ENCODE results near the gene NPLOC4. TPM values are rescaled to one million over a fixed set of nuclear protein-coding genes. Genes with fewer than 3 reads are reported as not detected.
A peak's percentile ranks its signal among the peaks of the same experiment; 100 is the strongest.

The NPLOC4 gene
- total and polyA plus RNA-seq, 2 of the 8 experiments (the other 6 are each of a cell fraction or from before 2014, with no cell fraction given) = 70.7 to 92.7 TPM

DNA sequence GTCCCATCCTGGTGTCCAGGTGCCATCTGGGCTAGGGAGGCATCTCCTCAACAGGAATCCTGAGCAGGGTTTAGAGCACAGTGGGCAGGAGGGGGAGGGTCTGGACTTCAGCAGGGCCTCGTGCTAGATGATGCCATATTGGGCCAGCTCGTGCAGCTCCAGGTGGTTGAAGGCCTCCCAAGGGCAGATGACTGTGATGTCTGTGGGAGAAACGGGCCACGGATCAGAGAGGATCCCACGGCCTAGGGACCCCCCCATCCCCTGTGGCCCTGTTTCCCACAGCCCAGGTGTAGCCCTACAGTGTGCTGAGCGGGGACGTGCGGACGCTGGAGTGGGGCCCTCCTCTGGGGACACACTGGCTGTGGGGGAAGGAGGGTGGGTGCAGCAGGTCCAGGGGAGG is 14.0 kb upstream of the NPLOC4 start:
- no peak overlapping the region for H2BK12ac ChIP-seq (ENCODE audit: low read depth, low read length)
- no peak overlapping the region for H2AFZ ChIP-seq (ENCODE audit: low read length)
- no peak overlapping the region for H3K4ac ChIP-seq (replicated peaks; ENCODE audit: insufficient read length, low read depth, low read length)
- H3K23me2 ChIP-seq (ENCODE audit: low read depth, low read length) = peaks cover 10% of the 10 kb centered on the region
- H2AK5ac ChIP-seq (ENCODE audit: low read depth, low read length) = no peak overlapping the region
- H2BK120ac ChIP-seq (replicated peaks; ENCODE audit: low read depth, low read length) = no peak overlapping the region
- H2BK20ac ChIP-seq (ENCODE audit: low read length) = no peak overlapping the region
- H4K8ac ChIP-seq (ENCODE audit: extremely low read depth, insufficient read depth, low read length) = peak overlapping the region; percentile 77
- peaks cover 3% of the 10 kb centered on the region; the same call in 1 of the 2 replicates for H3K79me1 ChIP-seq (ENCODE audit: low read depth, low read length)
- TF ChIP-seq EP300 (IDR thresholded peaks at IDR 0.05; ENCODE audit: borderline replicate concordance in 1 of 2, low read depth in 2 of 2, low read length in 2 of 2) = no peak
- TF ChIP-seq RBBP5 (IDR thresholded peaks at IDR 0.05; ENCODE audit: borderline replicate concordance, low read depth, low read length) = no peak
- no peak for TF ChIP-seq RAD21 (IDR thresholded peaks at IDR 0.05 in 1 of 2, conservative IDR thresholded peaks at IDR 0.05 in 1 of 2; ENCODE audit: low read depth in 2 of 2, low read length in 2 of 2)
- TF ChIP-seq KDM4A (IDR thresholded peaks at IDR 0.05; ENCODE audit: low read depth, low read length, severe bottlenecking) = no peak
- no peak for TF ChIP-seq MAFK (IDR thresholded peaks at IDR 0.05; ENCODE audit: low read depth, low read length)
- TF ChIP-seq, protein P1, sequence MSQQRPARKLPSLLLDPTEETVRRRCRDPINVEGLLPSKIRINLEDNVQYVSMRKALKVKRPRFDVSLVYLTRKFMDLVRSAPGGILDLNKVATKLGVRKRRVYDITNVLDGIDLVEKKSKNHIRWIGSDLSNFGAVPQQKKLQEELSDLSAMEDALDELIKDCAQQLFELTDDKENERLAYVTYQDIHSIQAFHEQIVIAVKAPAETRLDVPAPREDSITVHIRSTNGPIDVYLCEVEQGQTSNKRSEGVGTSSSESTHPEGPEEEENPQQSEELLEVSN (IDR thresholded peaks at IDR 0.05) = no peak
- no peak for TF ChIP-seq HDAC2 (IDR thresholded peaks at IDR 0.05; ENCODE audit: borderline replicate concordance in 1 of 2, low read depth in 2 of 2, low read length in 2 of 2)
- no peak for TF ChIP-seq BACH1 (IDR thresholded peaks at IDR 0.05; ENCODE audit: low read length)
- no peak for TF ChIP-seq CHD1 (IDR thresholded peaks at IDR 0.05; ENCODE audit: low read depth, low read length)
- no peak for TF ChIP-seq CHD2 (IDR thresholded peaks at IDR 0.05; ENCODE audit: low read length)
- no peak for TF ChIP-seq SAP30 (IDR thresholded peaks at IDR 0.05; ENCODE audit: insufficient read depth, insufficient replicate concordance, low read length)
- no peak for TF ChIP-seq TCF12 (IDR thresholded peaks at IDR 0.05; ENCODE audit: low read depth, low read length)
- H3K79me2 ChIP-seq (ENCODE audit: control insufficient read depth in 1 of 2, insufficient read depth in 2 of 2, low read length in 2 of 2) = no peaks in the 10 kb centered on the region
- H3K18ac ChIP-seq (ENCODE audit: extremely low read depth, low read length) = no peak overlapping the region
- FAIRE-seq (no peak), DNase-seq (ENCODE audit: low read depth in 1 of 2, low spot score in 2 of 2) (no peak)
- no peak overlapping the region for H2BK15ac ChIP-seq (ENCODE audit: low read length)
- no peak overlapping the region for H3K9ac ChIP-seq (replicated peaks in 1 of 4; ENCODE audit: extremely low read depth in 1 of 4, low read depth in 3 of 4, low read length in 3 of 4)
- H3K36me3 ChIP-seq (ENCODE audit: control insufficient read depth in 2 of 4, insufficient read depth in 4 of 4, low read length in 3 of 4) = no peaks in the 10 kb centered on the region
- no peak overlapping the region for H2BK5ac ChIP-seq (ENCODE audit: low read depth, low read length)
- H3K4me2 ChIP-seq (ENCODE audit: insufficient read depth in 1 of 2, low read depth in 2 of 2, low read length in 2 of 2) = no peak overlapping the region
- ChIA-PET POLR2A (ENCODE audit: partially characterized antibody) (interaction anchor here (0.6 to 2.6 kb wide), 4 partner anchors 12 to 53 kb away, joined by 3 to 10 read pairs (median 5); partner anchors contain the start of genes NPLOC4 and TSPAN10), CTCF (ENCODE audit: partially characterized antibody) (interaction anchor here (0.6 kb wide), 1 partner anchor 42 kb away, joined by 3 read pairs; no protein-coding TSS in a partner anchor)
- peaks cover 0 to 24% (median 8%) of the 10 kb centered on the region in 4 experiments; a peak in 6 of 7 replicates for H3K4me1 ChIP-seq (replicated peaks in 1 of 4; ENCODE audit: control insufficient read depth in 3 of 4, insufficient read depth in 4 of 4, low read length in 3 of 4)
- H3K27ac ChIP-seq (ENCODE audit: low read depth, low read length) = no peak overlapping the region
- peaks cover 0 to 2% of the 10 kb centered on the region in 2 experiments for H4K20me1 ChIP-seq (replicated peaks in 1 of 2; ENCODE audit: control insufficient read depth in 1 of 2, insufficient read depth in 2 of 2, low read length in 2 of 2)
- H3K4me3 ChIP-seq (ENCODE audit: extremely low read depth in 1 of 4, insufficient read depth in 2 of 4, low read depth in 3 of 4, low read length in 4 of 4) = no peak overlapping the region
- no peak overlapping the region for H4K91ac ChIP-seq (replicated peaks; ENCODE audit: insufficient read length, low read length)
- H3K27me3 ChIP-seq (replicated peaks in 1 of 4; ENCODE audit: control insufficient read depth in 3 of 4, extremely low read depth in 1 of 4, insufficient read depth in 3 of 4, low read length in 3 of 4) = peaks cover 2 to 15% (median 9%) of the 10 kb centered on the region in 4 experiments; a peak in 5 of 7 replicates
- H3K23ac ChIP-seq (ENCODE audit: insufficient read length) = no peak overlapping the region
- H3K14ac ChIP-seq (ENCODE audit: insufficient read length) = no peak overlapping the region
- 86% methylated on average over 6 of the region's 9 CpGs; no CpG with 5 or more reads in 1 of the 2 experiments for WGBS, 2 experiments (ENCODE audit: extremely low coverage in 1 of 2, insufficient coverage in 1 of 2, insufficient read length in 1 of 2, insufficient replicate concordance in 2 of 2, low coverage in 1 of 2, low lambda C conversion rate in 2 of 2, missing lambda C conversion rate in 1 of 2)
- H3K9me3 ChIP-seq (ENCODE audit: insufficient read depth in 2 of 2, low read depth in 1 of 2, low read length in 1 of 2) = no peaks in the 10 kb centered on the region
- no peak overlapping the region for H4K5ac ChIP-seq (ENCODE audit: insufficient read length, low read depth, low read length)
- no peak overlapping the region for H3K56ac ChIP-seq (replicated peaks; ENCODE audit: insufficient read length, low read depth, low read length)

Data from H1 (cell line).